Activated CD4-positive, alpha-beta T cell treated with anti-CD3 and anti-CD28 coated beads, Interleukin-10, Interleukin-2, amounts not matched to agents 100 ng/mL and 50 ng/mL, durations not matched to agents 16 hours and 8 hours (primary cell): ENCODE results near the gene SLC35B1.

ENCODE experiments used
- DNase-seq: peaks from one replicate; pipeline ENCODE4 v3.0.0-alpha.2; 2020

SLC35B1 gene, protein sequence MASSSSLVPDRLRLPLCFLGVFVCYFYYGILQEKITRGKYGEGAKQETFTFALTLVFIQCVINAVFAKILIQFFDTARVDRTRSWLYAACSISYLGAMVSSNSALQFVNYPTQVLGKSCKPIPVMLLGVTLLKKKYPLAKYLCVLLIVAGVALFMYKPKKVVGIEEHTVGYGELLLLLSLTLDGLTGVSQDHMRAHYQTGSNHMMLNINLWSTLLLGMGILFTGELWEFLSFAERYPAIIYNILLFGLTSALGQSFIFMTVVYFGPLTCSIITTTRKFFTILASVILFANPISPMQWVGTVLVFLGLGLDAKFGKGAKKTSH

DNA sequence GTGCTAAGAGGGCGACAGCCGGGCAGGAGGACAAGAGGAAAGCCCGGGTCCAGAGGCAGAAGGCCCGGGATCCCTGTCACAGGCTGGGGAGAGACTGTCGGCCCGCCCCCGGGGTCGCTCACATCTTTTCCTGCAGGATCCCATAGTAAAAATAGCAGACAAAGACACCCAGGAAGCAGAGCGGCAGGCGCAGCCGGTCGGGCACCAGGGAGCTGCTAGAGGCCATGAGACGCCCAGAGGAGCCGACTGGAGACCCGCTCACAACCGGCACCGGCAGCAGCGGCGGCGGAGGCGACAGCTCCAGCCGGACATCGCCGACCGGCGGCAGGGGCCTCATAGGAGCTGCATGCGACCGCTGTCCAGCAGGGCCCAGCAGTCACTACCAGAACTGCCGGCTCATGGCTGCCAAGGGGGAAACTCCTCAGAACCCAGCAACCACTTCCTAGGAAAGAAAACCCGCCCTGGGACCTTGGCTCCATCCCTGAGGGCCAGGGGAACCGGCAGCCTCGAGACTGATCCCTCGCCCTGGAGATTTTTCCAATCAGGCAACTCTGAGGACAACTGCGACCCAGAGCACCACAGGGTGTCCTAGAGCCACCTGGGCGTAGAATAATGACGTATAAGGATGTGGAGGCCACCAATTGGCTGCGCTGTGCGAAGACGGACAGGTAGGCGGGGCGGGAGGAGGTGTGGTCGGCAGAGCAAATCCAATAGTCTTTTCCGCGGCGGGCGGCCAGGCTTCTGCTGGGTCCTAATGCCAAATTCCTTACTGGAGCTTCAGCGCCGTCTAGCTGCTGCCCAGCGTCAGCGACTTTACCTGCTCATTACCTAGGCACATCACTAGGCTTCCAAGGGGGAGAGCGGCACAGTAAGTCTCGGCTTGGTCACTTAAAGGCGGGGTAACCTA lies at the start of gene SLC35B1:
Gene SLC35B1 (minus strand): TSS at position 357 of the 907 bp plus-strand sequence. CDS start 131 bp downstream, at position 226.
- DNase-seq: peak; percentile 99

DNA sequence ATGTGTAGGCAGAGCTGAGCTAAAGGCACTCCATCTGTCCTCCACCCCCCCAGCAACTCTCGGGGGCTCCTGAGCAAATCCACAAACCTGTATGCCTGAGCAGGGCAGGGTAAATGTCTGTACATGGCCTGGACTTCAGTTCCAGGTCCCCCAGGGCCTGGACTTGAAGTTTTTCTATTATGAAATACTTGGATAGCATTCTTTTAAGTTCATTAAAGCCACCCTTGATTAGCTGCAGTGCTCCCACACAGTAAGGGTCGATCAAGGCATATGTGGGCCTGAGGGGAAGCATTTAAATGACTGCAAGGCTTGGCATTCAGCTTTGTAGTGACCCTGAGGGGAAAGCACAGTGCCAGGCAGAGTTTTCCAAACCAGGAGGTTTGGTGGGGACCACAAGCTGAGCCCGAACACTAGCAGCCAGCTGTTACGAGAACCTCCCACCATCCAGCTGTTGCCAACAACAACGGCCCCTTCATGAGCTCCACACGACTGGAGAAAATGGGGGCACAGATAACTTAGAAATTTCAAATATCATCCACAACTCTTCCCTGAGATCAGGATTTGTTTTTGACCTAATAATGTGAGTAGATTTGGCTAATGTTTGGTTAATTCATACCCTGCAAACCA lies 49.5 kb upstream of the SLC35B1 start:
- DNase-seq: no peak

GRCh38 chr17:49756323-49757150 lies 48.8 kb upstream of the SLC35B1 start:
- DNase-seq: no peak

DNA sequence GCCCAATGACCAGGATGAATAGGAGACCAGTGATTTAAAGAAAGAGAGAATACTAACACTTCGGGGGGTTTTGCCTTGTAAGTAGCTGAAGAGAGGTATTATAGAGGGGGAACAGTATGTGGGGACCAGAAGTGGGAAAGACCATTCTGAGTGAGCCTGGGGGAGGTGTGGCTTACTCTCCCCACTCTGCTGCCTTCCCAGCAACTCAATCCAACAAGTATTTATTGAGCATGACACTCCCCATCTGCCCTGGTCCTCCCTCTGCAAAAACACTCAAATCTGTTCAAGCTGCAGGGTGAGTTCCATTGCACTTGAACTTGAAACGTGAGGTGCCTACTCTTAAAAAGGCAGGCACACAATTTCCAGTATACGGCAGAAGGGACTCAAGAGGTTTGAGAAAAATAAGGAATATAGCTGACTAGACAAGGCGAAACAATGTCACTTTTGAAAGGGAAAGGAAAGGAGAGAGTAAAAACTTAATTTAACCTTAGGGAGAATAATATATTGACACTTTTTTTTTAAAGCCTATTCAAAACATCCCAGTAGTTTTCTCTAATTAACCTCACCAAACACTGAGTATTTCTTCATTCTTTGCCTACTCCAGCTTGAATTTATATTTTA lies 48.0 kb upstream of the SLC35B1 start:
- DNase-seq: no peak

DNA sequence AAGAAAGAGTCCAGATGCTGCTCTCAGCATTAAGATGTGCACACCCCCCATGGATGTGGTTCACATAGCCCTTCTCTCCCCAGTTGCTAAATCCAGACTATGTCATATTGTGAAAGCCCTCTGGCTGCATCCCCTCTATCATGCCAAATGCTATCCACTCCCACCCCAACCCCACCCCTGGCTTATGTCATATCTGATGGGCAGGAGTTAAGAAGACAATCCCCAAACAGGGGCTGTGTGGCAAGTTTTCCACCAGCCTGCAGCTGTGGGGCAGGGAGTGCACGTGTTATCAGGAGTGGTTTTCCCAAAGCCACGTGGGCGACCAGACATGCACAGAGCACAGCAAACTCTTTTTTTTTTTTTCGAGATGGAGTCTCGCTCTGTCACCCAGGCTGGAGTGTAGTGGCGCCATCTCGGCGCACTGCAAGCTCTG lies 46.2 kb upstream of the SLC35B1 start:
- no peak for DNase-seq

- no peak for DNase-seq
These were observed 44.7 kb upstream of the SLC35B1 start for GRCh38 chr17:49752508-49752907.

- no peak for DNase-seq
These were observed 42.0 kb upstream of the SLC35B1 start for GRCh38 chr17:49749730-49750129.

- DNase-seq: peak; percentile 85
These were observed 41.0 kb upstream of the SLC35B1 start for GRCh38 chr17:49748791-49749190.

- peak; percentile 36 for DNase-seq
These were observed 40.5 kb upstream of the SLC35B1 start for GRCh38 chr17:49748223-49748622.

DNA sequence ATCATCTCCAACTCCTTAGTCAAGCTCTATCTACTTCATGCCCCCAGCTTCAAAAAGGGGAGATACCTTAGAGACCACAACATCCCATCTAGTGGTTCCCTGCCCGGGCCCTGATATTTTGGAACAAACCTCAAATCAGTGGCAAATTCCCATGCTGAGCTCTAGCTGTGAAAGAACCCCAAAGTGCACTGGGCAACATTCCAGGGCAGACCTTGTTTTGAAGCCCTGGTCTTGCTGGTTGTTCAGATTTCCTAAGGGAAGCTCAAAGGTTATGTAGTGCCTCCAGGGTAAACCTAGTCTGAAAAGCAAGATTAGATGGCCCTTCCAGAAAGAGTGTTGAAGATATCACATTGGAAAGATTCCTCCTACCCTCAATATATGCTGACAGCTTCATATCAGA lies 39.9 kb upstream of the SLC35B1 start:
- DNase-seq: no peak

- DNase-seq: peak; percentile 42
These were observed 39.2 kb upstream of the SLC35B1 start for GRCh38 chr17:49746791-49747490.

- DNase-seq: no peak
These were observed 37.7 kb upstream of the SLC35B1 start for GRCh38 chr17:49745175-49746139.

DNA sequence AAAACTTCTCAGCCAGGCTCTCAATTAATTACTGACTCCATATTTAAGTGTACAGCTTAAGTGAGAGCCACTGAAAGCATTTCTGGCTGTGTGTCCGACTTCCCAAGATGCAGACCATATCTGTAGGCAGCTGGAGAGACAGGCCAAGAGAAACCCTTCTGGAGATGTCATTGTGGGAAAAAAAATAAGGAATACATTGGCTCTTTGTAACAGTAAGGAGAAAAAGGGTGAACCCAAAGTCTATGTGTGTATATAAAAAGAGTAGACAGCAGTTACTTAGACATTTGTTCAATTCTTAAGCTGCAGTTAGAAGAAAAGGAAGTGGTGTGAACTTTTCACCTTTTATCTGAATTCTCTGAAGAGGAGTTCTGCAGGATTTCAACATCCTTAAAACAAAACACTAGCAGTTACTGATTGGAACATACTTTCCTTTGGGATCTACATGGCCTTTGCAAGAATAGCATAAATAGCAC lies 34.4 kb upstream of the SLC35B1 start:
- DNase-seq: no peak

- DNase-seq: no peak
These were observed 33.9 kb upstream of the SLC35B1 start for GRCh38 chr17:49741692-49742076.

DNA sequence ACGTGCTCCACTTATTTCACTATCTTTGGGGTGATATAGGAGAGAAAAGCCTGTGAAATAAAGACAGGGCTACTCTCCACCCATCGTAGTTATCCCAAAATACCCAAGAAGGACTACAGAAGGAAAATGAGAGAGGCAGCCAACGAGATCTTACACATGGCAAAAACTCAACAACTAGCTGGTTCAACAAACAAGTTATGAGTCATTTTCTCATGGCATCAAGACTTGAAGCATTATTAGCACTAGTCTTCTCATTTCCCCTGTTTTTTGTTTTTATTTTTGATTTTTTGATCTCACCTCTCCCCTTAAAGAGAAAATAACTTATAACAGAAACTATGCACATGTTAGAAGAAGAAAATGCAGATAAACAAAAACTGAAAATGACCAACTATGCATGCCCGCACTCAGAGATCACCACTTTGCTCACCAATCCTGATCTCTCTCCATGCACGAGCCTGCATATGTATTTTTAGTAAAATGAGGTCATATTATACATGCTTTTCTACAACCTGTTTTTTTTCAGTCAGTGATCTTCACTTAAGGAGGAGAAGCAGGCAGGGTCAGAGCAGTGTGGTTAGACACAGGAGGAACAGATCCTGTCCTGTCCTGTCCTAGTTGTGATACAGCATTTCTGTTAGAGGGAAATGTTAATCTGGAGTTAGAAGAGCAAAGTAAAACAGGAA lies 33.4 kb upstream of the SLC35B1 start:
- peak; percentile 31 for DNase-seq

DNA sequence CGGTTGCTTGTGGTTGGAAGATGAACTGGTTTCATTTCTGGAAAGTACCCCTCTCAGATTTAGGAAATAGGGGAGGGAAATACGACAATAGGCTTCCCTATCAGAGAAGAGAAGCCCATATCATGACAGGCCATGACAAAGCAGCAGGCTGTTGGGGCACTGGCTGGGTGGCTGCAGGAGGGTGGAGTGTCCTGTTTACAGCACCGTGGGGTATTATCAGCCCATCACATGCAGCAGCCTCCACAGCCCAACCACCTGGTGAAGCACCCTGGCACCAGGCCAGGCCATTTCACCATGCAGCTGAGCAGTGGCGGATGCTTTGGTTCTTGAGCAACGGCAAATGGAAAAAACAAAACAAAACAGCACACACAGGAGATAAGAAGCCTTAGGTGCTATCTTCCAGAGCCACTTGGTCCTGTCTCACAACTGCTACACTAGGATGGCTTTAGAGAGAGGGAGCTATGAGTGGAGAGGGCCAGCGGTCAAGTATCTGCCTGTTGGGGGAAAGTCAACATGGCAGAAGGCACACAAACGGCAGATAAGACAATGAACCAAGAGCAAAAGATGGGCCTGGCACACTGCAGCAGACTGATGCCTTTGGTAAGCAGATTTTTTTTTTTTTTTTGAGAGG lies 32.0 kb upstream of the SLC35B1 start:
- DNase-seq: peak; percentile 89

- DNase-seq: no peak
These were observed 30.8 kb upstream of the SLC35B1 start for GRCh38 chr17:49738456-49739163.
